HL-60/S4 treated with retinoic acid at 250 ng/mL for 4 days and 3 days (cell line): ENCODE measurements around the gene FRRS1.

Experiments
- in situ Hi-C: fragments of 300-500 bp; cut with MboI; formaldehyde crosslinking; loops from 2 replicates; pipeline ENCODE4 v1.7.0; 2022; ENCODE audit warnings: low sequenced_read_pairs

FRRS1 gene

GRCh38 chr1:99682291-99682751 lies 84.1 kb downstream of the FRRS1 start:
- in situ Hi-C loops: no loop called here

- in situ Hi-C loops: no loop called here
Observed at GRCh38 chr1:99681583-99681982, 84.9 kb downstream of the FRRS1 start.

GRCh38 chr1:99680270-99680669 lies 86.2 kb downstream of the FRRS1 start:
- in situ Hi-C loops: no loop called here

GRCh38 chr1:99677416-99677815 lies 89.0 kb downstream of the FRRS1 start:
- in situ Hi-C loops: no loop called here

- in situ Hi-C loops: no loop called here
Observed at GRCh38 chr1:99676876-99677275, 89.6 kb downstream of the FRRS1 start.

GRCh38 chr1:99675994-99676393 lies 90.4 kb downstream of the FRRS1 start:
- in situ Hi-C loops: no loop called here

GRCh38 chr1:99675292-99675691 lies 91.1 kb downstream of the FRRS1 start:
- in situ Hi-C loops: no loop called here

GRCh38 chr1:99674115-99675064 lies 92.0 kb downstream of the FRRS1 start:
- in situ Hi-C loops: no loop called here

GRCh38 chr1:99673315-99673714 lies 93.1 kb downstream of the FRRS1 start:
- in situ Hi-C loops: no loop called here

GRCh38 chr1:99672530-99673213 lies 93.8 kb downstream of the FRRS1 start:
- in situ Hi-C loops: no loop called here

- in situ Hi-C loops: no loop called here
Observed at GRCh38 chr1:99672038-99672437, 94.4 kb downstream of the FRRS1 start.

GRCh38 chr1:99670583-99670982 lies 95.9 kb downstream of the FRRS1 start:
- in situ Hi-C loops: no loop called here

GRCh38 chr1:99669821-99670220 lies 96.6 kb downstream of the FRRS1 start:
- in situ Hi-C loops: no loop called here

- in situ Hi-C loops: no loop called here
Observed at GRCh38 chr1:99669376-99669775, 97.1 kb downstream of the FRRS1 start.

- in situ Hi-C loops: no loop called here
Observed at GRCh38 chr1:99665212-99665611, 101.2 kb downstream of the FRRS1 start.

- in situ Hi-C loops: no loop called here
Observed at GRCh38 chr1:99663501-99663900, 102.9 kb downstream of the FRRS1 start.

- in situ Hi-C loops: no loop called here
Observed at GRCh38 chr1:99662539-99663080, 103.8 kb downstream of the FRRS1 start.

GRCh38 chr1:99661780-99662179 lies 104.7 kb downstream of the FRRS1 start:
- in situ Hi-C loops: no loop called here

GRCh38 chr1:99660496-99660895 lies 105.9 kb downstream of the FRRS1 start:
- in situ Hi-C loops: no loop called here

GRCh38 chr1:99659755-99660210 lies 106.7 kb downstream of the FRRS1 start:
- in situ Hi-C loops: no loop called here
